ENCODE data around the gene MTG2.

The MTG2 gene

GRCh38 chr20:62182469-62183425, at the start of gene MTG2:
TSS of gene MTG2 (plus strand) at chr20:62183028. CDS start at chr20:62193421, 10,393 bp downstream.
- peak; percentile 57 to 96 (median 88) for DNase-seq

GRCh38 chr20:62133051-62133845, 49.6 kb upstream of the MTG2 start:
- peak in 1 of 56 donors; percentile 20 for DNase-seq

GRCh38 chr20:62133864-62134263, 49.0 kb upstream of the MTG2 start:
- no peak for DNase-seq

GRCh38 chr20:62134735-62135231, 48.0 kb upstream of the MTG2 start:
- DNase-seq: peak in 3 of 56 donors; percentile 14 to 28 (median 17)

- no peak for DNase-seq
Observed at GRCh38 chr20:62135573-62136266, 47.1 kb upstream of the MTG2 start.

GRCh38 chr20:62136283-62137091, 46.3 kb upstream of the MTG2 start:
- peak in 24 of 56 donors; percentile 2 to 69 (median 20) for DNase-seq

- DNase-seq: no peak
Observed at GRCh38 chr20:62137092-62137384, 45.8 kb upstream of the MTG2 start.

GRCh38 chr20:62137478-62138203, 45.2 kb upstream of the MTG2 start:
- DNase-seq: no peak

- no peak for DNase-seq
Observed at GRCh38 chr20:62138204-62138543, 44.7 kb upstream of the MTG2 start.

- DNase-seq: no peak
Observed at GRCh38 chr20:62138912-62139311, 43.9 kb upstream of the MTG2 start.

- DNase-seq: no peak
Observed at GRCh38 chr20:62139636-62140035, 43.2 kb upstream of the MTG2 start.

- DNase-seq: no peak
Observed at GRCh38 chr20:62141043-62141396, 41.8 kb upstream of the MTG2 start.

GRCh38 chr20:62141397-62142251, 41.2 kb upstream of the MTG2 start:
- peak in 2 of 56 donors; percentile 10 to 13 for DNase-seq

- DNase-seq: peak in 8 of 56 donors; percentile 31 to 64 (median 50)
Observed at GRCh38 chr20:62142252-62143080, 40.4 kb upstream of the MTG2 start.

GRCh38 chr20:62143081-62143956, 39.5 kb upstream of the MTG2 start, which contains the start of the genes PSMA7 and SS18L1:
TSS of gene PSMA7 (minus strand) at chr20:62143394. CDS start at chr20:62143303, 91 bp downstream.
TSS of gene SS18L1 (plus strand) at chr20:62143769. CDS start at chr20:62143821, 52 bp downstream.
- DNase-seq: peak in 55 of 56 donors; percentile 28 to 91 (median 77)

- peak in 32 of 56 donors; percentile 9 to 75 (median 31) for DNase-seq
Observed at GRCh38 chr20:62143957-62144825, 38.6 kb upstream of the MTG2 start.

All from nucleus accumbens (tissue), 56 donors.